ENCODE data around the gene OR52E6.

The OR52E6 gene

DNA sequence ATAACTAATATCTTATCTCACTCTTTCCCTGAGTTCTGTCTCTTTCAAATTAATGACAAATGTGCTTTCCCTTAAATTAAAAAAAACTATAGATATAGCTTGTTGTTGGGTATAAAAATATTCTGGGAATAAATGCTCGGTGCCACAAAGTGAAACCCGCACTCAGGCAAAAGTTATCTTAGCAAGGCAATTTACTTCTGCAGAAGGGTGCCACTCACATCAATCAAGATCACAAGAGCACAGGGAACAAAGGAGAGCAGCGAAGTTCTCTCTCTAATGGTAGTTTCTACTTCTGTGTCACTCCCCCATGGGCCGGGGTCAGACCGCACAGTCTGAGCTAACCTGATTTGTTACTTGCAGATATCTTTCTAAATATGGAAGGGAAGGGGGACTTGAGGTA, 37.7 kb downstream of the OR52E6 start:
- DNase-seq (ENCODE audit: low read depth in 2 of 2): no peak

DNA sequence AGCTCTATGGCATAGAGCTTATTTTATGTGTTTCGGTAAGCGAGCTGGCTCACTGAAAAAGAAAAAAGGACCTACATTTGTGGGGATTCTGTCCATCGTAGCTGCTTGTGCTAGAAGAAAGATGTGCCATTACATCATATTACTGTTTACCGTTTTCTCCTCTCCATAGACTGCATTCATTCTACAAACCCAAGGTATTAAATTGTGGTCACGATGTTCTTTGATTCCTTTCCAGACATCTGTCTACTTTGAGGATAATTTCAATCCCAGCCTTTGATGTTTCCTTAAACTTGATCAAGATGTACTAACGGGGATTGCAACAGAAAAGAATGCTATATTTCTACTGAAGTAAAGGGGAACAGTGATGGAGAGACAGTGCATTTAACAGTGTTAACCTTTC, 45.2 kb downstream of the OR52E6 start:
- no peak for DNase-seq (ENCODE audit: low read depth in 2 of 2)

GRCh38 chr11:5791165-5791564, 50.5 kb downstream of the OR52E6 start, which contains the start of gene OR52N1:
Gene OR52N1, minus strand, starts transcription at chr11:5791265. Its CDS starts 2,449 bp downstream, at chr11:5788816.
- DNase-seq (ENCODE audit: low read depth in 2 of 2): no peak
